HFF-Myc (cell line): Measurements from ENCODE around the gene USP22.

ENCODE experiments used
- DNase-seq: peaks from one replicate; pipeline ENCODE4 v3.0.0-alpha.2; 2011; ENCODE audit warnings: low read depth; ENCODE audit errors: extremely low read depth
- H3K4me3 ChIP-seq: replicated peaks from 2 replicates; pipeline ENCODE4 v1.5.1; 2011; ENCODE audit warnings: low read depth, mild to moderate bottlenecking, control low read depth, low read length
- CTCF ChIP-seq: IDR thresholded peaks from 2 replicates; pipeline ENCODE4 v1.5.1; 2012; ENCODE audit warnings: mild to moderate bottlenecking, low read depth, low read length, control low read depth; ENCODE audit errors: missing control alignments

Gene USP22

DNA sequence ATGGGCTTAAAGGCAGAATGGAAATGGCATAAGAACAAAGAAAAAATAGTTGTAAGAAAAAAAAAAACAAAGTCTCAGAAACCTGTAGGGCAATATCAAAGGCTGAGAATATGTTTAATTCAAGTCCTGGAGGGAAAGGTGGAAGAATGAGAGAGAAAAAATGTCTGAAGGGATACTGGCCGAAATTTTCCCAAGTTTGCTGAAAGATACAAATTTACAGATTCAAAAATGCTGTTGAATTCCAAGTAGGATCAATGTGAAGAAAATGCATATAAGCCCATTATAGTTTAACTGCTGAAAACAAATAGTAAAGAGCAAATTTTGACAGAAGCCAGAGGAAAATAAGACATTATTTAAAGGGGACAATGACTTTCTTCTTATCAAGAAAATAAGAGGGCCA lies 6.6 kb upstream of the USP22 start:
- DNase-seq, result no peak
- no peak overlapping the region for H3K4me3 ChIP-seq
- no peak for TF ChIP-seq CTCF

GRCh38 chr17:21046216-21046615 lies 3.4 kb upstream of the USP22 start:
- no peak for TF ChIP-seq CTCF
- no peak for DNase-seq
- no peak overlapping the region for H3K4me3 ChIP-seq

DNA sequence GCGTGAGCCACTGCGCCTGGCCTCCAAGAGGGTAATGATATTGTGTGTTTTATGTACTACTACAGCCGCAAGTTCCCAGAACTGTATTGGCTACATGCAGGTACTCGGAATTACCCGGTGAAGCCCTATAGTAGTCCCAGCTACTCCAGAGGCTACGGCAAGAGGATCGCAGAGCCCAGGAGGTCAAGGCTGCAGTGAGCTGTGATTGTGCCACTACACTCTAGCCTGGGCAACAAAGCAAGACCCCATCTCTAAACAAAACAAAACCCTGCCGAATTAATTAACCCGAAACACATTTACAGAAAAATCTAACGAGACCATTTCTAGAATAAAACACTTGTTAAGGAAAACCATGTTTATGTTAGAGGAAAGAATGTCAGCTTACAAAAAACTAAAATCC lies 2.2 kb upstream of the USP22 start:
- H3K4me3 ChIP-seq, result no peak overlapping the region
- no peak for DNase-seq
- TF ChIP-seq CTCF, result no peak

DNA sequence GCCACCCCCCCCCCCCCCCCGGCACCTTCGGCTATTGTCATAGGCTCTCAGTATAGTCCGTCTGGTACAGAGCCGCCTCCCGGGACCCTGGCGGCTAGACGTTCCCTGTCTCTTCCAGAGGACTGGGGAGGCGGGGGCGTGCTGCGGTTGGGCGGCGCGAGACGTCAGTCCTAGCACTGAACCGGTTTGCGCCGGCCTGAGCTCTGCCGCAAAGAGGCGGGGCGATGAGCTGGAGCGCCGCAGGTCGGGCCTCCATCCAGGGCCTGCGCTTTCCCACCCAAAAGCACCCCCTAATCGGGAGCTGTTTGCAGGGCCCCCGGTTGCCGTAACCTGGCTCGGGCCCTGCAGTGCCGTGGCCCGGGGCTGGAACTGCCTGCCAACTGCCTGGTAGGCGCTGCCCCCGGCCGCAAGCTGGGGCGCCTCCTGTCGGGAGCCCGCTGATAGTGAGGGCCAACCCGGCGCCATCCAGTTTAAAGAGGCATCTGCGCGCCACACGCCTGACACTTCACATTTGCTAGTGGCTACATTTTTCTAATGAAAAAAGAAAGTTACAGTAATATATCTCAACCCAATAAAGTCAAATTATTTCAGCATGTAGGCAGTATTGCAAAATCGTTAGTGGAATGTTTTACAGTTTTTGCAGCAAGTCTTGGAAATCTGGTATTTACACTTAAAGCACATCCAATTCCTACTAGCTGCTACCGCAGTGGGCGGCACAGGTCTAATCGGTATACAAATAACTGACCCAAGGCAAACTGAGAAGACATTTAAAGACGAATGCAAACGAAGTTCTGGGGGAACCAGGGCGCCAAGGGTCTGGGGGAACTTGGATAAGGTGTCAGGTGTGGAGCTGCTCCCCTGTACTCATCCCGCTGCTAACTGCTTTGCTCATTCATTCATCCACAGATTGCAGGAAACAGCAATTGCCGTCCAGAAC lies 753 bp upstream of the USP22 start:
- H3K4me3 ChIP-seq, result peak overlapping the region; percentile 49
- TF ChIP-seq CTCF, result peak; percentile 85
- peak; percentile 90 for DNase-seq

GRCh38 chr17:21041741-21042457 lies 912 bp downstream of the USP22 start:
- H3K4me3 ChIP-seq, result peak overlapping the region; percentile 89
- no peak for TF ChIP-seq CTCF
- DNase-seq, result peak; percentile 48

GRCh38 chr17:21039839-21040575 lies 2.8 kb downstream of the USP22 start:
- no peak for DNase-seq
- H3K4me3 ChIP-seq, result peak overlapping the region; percentile 89
- TF ChIP-seq CTCF, result peak; percentile 31
